ENCODE data around the gene GALNT9. TPM values are rescaled to one million over a fixed set of nuclear protein-coding genes. Genes with fewer than 3 reads are reported as not detected.

The GALNT9 gene
- total RNA-seq, 2 experiments from 2014 or later, result 0.86 to 1.2 TPM

DNA sequence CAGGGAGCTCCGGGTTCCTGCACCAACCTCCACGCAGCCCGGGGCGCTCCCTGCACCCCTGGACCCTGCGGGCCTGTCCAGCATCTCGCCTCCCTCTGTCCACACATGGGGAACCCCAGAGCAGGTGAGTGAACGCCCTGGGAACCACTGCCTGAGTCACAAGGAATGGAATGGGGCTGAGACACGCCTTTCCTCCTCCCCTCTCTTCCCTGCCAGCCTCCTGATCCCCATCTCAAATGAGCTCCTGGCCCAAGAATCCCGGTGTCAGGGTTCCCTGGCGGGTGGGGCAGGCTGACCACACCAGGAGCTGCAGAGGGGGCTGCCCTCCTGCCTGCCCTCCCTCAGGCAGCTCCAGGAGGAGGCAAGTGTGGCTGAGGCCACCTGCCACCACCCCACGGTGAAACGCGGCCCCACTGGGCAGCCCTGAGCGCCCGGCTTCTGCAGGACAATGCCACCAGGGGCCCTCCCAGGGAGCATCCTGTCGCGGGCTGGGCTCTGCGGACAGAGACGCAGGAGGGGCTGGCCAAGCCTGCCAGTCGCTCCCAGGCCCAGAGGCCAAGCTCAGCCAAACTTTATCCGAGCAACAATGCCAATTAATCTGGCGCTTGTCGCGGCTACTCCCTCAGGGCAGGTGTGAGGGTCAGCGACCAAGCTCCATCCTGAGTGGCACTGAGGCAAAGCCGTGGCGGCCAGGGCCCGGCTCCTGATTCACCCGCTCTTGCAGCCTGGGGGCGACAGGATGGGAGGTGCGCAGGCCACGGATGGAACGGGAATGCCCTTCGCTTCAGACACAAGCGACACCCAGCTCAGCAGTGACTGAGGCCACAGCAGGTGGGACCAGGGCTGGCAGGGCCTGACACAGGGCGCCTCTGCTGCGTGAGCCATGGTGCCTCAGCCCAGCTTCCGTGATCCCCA, 44.3 kb downstream of the GALNT9 start:
- Mint-ChIP-seq H3K27ac (no peak overlapping the region), H3K36me3 (ENCODE audit: low read depth) (no peaks in the 10 kb centered on the region), H3K4me1 (ENCODE audit: low read depth) (peaks cover 18% of the 10 kb centered on the region), H3K4me3 (no peak overlapping the region), H3K27me3 (ENCODE audit: low read depth) (peaks cover 28% of the 10 kb centered on the region), H3K9me3 (no peaks in the 10 kb centered on the region)
- no peak for DNase-seq
- CTCF ChIA-PET, result no interaction called here
- intact Hi-C loops (cut with micrococcal nuclease), result loop anchor here (2.0 to 5.0 kb wide), 2 partner anchors 42 to 130 kb away; partner anchors contain the start of gene GALNT9

DNA sequence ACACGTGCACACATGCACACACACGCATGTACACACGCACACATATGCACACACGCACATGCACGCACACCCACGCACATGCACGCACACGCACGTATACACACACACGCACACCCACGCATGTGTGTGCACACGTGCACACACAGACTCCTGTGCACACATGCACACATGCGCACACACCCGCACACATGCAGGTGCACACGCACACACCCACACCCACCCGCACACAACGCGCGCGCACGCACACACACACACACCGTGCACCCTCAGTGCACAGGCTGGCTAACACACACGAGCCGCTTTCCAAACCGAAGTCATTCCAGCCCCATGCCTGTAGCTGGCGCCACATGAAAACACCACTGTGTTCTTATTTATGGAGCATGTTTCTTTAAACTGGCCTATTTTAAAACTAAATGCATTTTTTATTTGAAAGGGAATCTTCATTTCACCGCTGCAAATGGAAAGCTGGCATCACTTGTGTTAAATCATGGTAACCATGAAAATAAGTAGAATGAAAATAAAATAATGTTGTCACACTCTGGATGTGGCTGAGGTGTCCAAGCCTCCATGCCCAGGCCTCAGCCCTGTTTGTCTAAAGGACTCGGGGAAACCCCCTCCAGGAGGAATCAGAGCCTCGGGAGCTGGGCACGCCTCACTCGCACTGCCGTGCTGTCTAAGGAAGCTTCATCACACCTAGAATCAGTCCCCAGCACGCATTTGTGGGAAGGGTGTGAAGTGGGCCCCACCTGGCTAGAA, 45.1 kb downstream of the GALNT9 start:
- no peaks in the 10 kb centered on the region for H3K9me3 Mint-ChIP-seq
- CTCF ChIA-PET, result no interaction called here
- H3K36me3 Mint-ChIP-seq (ENCODE audit: low read depth), result no peaks in the 10 kb centered on the region
- peak; percentile 30 for DNase-seq
- no peak overlapping the region for H3K27ac Mint-ChIP-seq
- intact Hi-C loops (cut with micrococcal nuclease), result loop anchor here (2.0 kb wide), 1 partner anchor 131 kb away; no protein-coding TSS in a partner anchor
- H3K27me3 Mint-ChIP-seq (ENCODE audit: low read depth), result peaks cover 28% of the 10 kb centered on the region
- H3K4me3 Mint-ChIP-seq, result no peak overlapping the region
- peaks cover 18% of the 10 kb centered on the region for H3K4me1 Mint-ChIP-seq (ENCODE audit: low read depth)

DNA sequence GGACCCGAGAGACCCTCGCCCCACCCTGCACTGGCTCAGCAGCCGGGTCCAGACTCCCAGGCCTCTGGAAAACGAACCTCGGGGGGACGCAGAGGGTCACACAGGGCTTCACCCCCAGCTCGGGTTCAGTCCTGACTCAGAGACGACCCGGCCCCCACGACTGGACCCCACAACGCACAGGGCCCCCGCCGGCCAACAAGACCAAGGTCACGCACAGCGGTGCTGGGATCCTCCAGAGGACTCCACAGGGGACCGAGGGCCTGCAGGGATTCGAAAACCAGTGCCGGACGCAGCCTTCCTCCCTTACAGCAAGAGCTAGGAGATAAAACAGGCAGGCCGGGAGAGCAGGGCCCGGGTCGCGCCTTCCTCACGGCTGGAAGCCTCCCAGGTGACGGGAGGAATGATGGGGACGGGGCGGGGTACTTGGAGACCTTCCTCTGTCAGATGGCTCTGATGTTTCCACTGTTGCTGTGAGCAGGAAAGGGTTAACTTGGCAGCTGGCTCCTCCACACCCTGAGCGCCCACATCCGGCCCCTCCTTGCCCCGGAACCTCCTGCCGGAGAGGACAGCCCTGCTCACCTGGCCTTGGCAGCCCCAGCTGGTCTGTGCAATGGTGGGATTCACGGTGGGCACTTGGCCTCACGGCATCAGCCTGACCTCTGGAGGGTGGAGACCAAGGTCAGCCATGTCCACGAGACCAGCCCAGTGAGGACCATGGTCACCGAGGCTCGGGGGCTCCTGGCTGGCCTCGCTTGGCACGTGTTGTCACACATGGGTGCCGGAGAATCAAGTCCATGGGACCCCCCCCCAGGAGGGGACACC, 46.2 kb downstream of the GALNT9 start:
- intact Hi-C loops (cut with micrococcal nuclease), result no loop called here
- Mint-ChIP-seq H3K27me3 (ENCODE audit: low read depth) (peaks cover 27% of the 10 kb centered on the region), H3K27ac (no peak overlapping the region), H3K36me3 (ENCODE audit: low read depth) (no peaks in the 10 kb centered on the region), H3K4me1 (ENCODE audit: low read depth) (peaks cover 18% of the 10 kb centered on the region), H3K4me3 (no peak overlapping the region), H3K9me3 (no peaks in the 10 kb centered on the region)
- CTCF ChIA-PET, result no interaction called here
- peak; percentile 63 for DNase-seq

DNA sequence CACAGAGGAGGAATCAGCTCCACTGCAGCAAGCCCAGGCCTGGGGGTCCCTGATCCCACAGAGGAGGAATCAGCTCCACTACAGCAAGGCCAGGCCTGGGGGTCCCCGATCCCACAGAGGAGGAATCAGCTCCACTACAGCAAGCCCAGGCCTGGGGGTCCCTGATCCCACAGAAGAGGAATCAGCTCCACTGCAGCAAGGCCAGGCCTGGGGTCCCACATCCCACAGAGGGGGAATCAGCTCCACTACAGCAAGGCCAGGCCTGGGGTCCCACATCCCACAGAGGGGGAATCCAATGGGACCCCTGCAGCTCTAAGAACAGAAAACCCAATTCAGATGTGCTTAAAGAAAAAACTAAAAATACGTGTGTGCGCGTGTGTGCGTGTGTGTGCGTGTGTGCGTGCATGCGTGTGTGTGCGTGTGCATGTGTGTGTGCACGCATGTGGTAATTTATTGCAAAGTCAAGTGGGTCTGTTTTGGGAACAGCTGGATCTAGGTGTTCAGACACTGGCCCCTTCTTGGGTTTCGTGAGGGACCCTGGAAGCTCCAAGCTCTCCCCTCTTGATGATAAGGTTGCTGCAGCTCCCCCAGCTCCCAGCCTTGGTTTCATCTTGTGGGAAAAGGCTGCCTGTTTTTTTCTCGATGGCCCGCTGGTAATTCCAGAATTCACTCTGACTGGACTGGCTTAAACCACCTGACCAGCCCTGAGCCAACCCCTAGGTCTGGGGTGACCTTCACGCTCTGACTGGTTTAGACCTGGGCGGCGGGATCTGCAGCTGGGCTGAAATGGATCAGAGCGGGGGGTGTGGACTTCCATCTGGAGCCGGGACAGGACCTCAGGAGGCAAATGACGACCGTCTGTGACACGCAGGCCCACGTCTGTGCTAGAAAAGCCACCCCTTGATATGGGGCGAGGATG, 47.1 kb downstream of the GALNT9 start:
- intact Hi-C loops (cut with micrococcal nuclease), result no loop called here
- CTCF ChIA-PET, result no interaction called here
- Mint-ChIP-seq H3K9me3 (no peaks in the 10 kb centered on the region), H3K4me1 (ENCODE audit: low read depth) (peaks cover 20% of the 10 kb centered on the region), H3K36me3 (ENCODE audit: low read depth) (no peaks in the 10 kb centered on the region), H3K27me3 (ENCODE audit: low read depth) (peaks cover 24% of the 10 kb centered on the region), H3K27ac (no peak overlapping the region), H3K4me3 (no peak overlapping the region)
- DNase-seq, result no peak

DNA sequence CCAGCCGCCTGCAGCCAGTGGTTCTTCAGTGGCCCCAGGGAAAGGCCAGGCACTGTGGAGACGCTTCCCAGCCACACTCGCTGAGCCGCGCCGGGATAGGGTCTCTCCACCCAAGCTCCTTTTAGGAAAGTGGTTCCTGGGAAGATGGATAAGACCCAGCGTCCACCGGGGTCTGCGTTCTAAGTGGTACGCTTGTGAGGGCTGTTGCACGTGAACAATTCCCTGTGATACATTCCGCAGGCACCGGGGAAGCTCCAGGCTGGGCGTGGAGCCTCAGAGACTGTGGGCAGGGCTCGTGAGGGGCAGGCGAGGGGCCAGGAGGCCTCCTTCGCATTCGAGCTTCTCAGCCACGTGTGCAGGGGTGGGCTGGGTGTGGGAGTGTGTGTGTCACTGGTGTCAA, 48.4 kb downstream of the GALNT9 start:
- no peaks in the 10 kb centered on the region for H3K9me3 Mint-ChIP-seq
- peaks cover 21% of the 10 kb centered on the region for H3K27me3 Mint-ChIP-seq (ENCODE audit: low read depth)
- peaks cover 20% of the 10 kb centered on the region for H3K4me1 Mint-ChIP-seq (ENCODE audit: low read depth)
- no peak overlapping the region for H3K27ac Mint-ChIP-seq
- CTCF ChIA-PET, result no interaction called here
- no peak overlapping the region for H3K4me3 Mint-ChIP-seq
- no peak for DNase-seq
- intact Hi-C loops (cut with micrococcal nuclease), result no loop called here
- no peaks in the 10 kb centered on the region for H3K36me3 Mint-ChIP-seq (ENCODE audit: low read depth)

DNA sequence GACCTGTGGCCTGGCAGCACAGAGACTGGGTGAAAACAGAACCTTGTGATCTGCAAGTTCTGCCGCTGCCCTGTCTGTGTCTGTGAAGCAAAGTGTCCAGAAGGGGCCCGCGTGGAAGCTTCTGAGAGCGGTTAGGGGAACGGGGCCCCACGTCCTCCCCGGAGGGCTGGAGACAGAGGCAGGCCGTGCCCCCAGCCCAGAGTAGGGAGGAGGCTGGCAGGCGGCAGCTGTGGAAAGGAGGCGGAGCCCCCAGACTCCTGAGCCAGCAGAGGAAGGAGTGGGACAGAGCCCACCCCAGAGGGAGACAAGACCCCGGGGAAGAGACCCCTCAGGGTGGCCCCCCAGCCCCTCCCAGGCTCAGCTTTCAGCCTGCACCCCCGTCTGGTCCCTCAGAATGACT, 49.0 kb downstream of the GALNT9 start:
- CTCF ChIA-PET, result no interaction called here
- Mint-ChIP-seq H3K4me3 (no peak overlapping the region), H3K27me3 (ENCODE audit: low read depth) (peaks cover 17% of the 10 kb centered on the region), H3K4me1 (ENCODE audit: low read depth) (peaks cover 17% of the 10 kb centered on the region), H3K9me3 (no peaks in the 10 kb centered on the region), H3K36me3 (ENCODE audit: low read depth) (no peaks in the 10 kb centered on the region), H3K27ac (no peak overlapping the region)
- intact Hi-C loops (cut with micrococcal nuclease), result no loop called here
- no peak for DNase-seq

DNA sequence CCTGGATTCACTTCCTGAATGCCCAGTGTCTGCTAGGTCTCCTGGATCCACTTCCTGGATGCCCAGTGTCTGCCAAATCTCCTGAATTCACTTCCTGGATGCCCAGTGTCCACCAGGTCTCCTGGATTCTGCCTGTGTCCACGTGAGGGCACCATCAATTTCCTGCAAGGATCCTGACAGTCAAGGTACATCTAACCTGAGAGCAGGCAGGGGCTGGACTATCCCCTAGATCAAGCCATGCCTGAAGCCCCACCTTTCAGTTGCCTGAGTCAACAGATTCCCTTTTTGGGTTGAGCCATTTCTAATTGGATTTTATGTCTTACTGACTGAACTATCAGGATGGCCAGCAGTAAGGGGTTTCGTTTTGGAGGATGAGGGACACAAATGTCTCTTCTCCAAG, 49.5 kb downstream of the GALNT9 start:
- Mint-ChIP-seq H3K27me3 (ENCODE audit: low read depth) (peaks cover 17% of the 10 kb centered on the region), H3K9me3 (no peaks in the 10 kb centered on the region), H3K4me1 (ENCODE audit: low read depth) (peaks cover 17% of the 10 kb centered on the region), H3K36me3 (ENCODE audit: low read depth) (no peaks in the 10 kb centered on the region), H3K27ac (no peak overlapping the region), H3K4me3 (no peak overlapping the region)
- intact Hi-C loops (cut with micrococcal nuclease), result no loop called here
- CTCF ChIA-PET, result no interaction called here
- no peak for DNase-seq

DNA sequence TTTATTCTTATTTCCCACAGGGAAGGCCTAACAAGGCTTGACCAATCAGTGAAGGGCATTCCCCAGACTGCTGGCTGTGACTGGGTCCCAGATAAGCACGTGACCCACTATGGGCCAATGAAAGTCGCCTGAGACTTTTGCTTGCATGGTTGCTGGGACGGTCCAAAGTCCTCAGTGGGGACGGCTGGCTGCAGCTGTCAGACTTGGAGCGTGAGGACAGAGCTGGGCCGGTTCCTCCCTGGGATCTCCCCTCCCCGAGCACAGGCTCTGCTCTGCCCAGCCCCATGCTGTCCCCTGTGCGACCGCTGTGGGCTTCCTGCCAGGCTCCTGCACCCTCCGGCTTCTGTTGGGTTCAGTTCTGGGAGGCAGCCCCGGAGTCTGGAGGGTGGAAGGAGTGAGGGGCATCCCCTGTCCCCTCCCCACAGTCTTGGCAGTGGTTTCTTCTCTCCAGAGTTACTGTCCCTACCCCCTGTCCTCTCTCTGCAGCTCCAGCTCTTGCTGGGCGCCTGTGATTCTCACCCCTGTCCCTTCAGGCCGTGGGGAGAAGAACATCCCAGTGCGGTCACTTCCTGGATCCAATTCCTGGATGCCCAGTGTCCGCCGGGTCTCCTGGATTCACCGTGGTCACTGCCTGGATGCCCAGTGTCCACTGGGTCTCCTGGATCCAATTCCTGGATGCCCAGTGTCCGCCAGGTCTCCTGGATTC, 50.1 kb downstream of the GALNT9 start:
- CTCF ChIA-PET, result no interaction called here
- H3K36me3 Mint-ChIP-seq (ENCODE audit: low read depth), result no peaks in the 10 kb centered on the region
- H3K4me3 Mint-ChIP-seq, result no peak overlapping the region
- no peak for DNase-seq
- H3K4me1 Mint-ChIP-seq (ENCODE audit: low read depth), result peaks cover 15% of the 10 kb centered on the region
- no peak overlapping the region for H3K27ac Mint-ChIP-seq
- peaks cover 16% of the 10 kb centered on the region for H3K27me3 Mint-ChIP-seq (ENCODE audit: low read depth)
- intact Hi-C loops (cut with micrococcal nuclease), result no loop called here
- no peaks in the 10 kb centered on the region for H3K9me3 Mint-ChIP-seq

DNA sequence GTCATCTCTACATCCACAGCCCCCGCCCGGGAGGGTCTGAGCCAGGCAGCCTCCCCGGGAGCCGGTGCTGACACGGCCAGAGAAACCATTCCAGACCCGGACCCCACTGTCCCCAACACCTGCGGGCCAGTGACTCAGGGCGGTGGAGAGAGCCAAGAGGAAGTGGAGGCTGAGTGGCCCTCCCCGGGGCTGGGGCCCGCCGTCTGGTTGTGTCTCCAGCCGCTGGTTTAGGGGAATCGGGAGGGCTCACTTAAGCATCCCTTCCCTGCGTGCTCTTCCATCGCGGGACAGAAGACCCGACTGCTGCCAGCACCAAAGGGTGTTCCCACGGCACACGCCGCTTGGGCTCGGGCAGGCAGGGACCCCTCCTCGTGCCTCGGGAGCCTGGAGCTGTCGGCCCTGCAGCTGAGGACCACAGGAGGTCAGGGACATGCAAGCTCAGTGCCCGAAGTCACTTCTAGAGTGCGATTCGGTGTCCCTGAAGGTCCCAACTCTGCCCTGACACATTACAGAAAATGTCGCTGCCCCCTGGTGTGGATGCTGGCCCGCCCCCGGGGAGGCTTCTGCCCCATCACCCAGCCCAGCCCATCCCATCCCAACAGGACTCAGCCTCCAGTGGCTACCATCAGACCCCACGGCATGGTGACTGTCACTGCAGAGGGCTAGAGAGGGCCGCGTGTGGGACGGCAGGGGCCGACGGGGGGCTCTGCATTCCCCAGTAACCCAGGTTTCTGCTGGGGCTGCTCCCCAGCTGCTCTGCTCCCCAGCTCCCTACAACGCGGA, 50.8 kb downstream of the GALNT9 start:
- Mint-ChIP-seq H3K9me3 (no peaks in the 10 kb centered on the region), H3K36me3 (ENCODE audit: low read depth) (no peaks in the 10 kb centered on the region), H3K4me1 (ENCODE audit: low read depth) (peaks cover 8% of the 10 kb centered on the region), H3K27ac (no peak overlapping the region), H3K27me3 (ENCODE audit: low read depth) (peaks cover 10% of the 10 kb centered on the region), H3K4me3 (no peak overlapping the region)
- intact Hi-C loops (cut with micrococcal nuclease), result no loop called here
- DNase-seq, result no peak
- CTCF ChIA-PET, result no interaction called here

DNA sequence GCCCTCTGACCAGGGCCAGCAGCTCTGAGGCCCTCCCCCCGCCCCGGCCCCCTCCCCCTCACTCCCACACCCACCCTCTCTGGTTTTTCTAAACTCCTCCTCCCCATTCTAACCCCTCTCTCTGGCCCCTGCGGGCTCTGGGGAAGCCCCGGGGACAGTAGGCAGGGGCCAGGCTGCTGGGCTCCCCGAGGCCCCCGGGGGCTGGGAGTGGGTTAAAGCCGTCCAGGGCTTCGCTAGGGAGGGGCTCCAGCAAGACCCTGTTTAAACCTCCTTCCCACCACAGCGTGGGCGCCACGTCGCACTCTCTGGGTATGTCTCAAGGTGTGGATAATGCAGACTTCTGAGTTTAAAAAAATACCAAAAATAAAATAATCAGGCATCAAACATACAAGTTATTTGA, 51.4 kb downstream of the GALNT9 start:
- no peaks in the 10 kb centered on the region for H3K9me3 Mint-ChIP-seq
- H3K36me3 Mint-ChIP-seq (ENCODE audit: low read depth), result no peaks in the 10 kb centered on the region
- CTCF ChIA-PET, result no interaction called here
- DNase-seq, result no peak
- H3K27ac Mint-ChIP-seq, result no peak overlapping the region
- peaks cover 10% of the 10 kb centered on the region for H3K27me3 Mint-ChIP-seq (ENCODE audit: low read depth)
- intact Hi-C loops (cut with micrococcal nuclease), result no loop called here
- no peak overlapping the region for H3K4me3 Mint-ChIP-seq
- peaks cover 2% of the 10 kb centered on the region for H3K4me1 Mint-ChIP-seq (ENCODE audit: low read depth)
